Ishikawa (cell line): ENCODE measurements around the gene RGS7.

Source experiments
- CEBPB ChIP-seq: IDR thresholded peaks from 2 replicates; pipeline ENCODE4 v1.6.1; 2012
- CREB1 ChIP-seq: IDR thresholded peaks from 2 replicates; pipeline ENCODE4 v1.6.1; 2012; ENCODE audit warnings: low read depth
- EGR1 ChIP-seq: IDR thresholded peaks from 2 replicates; pipeline ENCODE4 v1.6.1; 2012
- EP300 ChIP-seq: IDR thresholded peaks from 2 replicates; pipeline ENCODE4 v1.6.1; 2012; ENCODE audit warnings: borderline replicate concordance
- FOXM1 ChIP-seq: IDR thresholded peaks from 2 replicates; pipeline ENCODE4 v1.6.1; 2012; ENCODE audit warnings: low read depth, borderline replicate concordance
- NFIC ChIP-seq: IDR thresholded peaks from 2 replicates; pipeline ENCODE4 v1.6.1; 2012
- RAD21 ChIP-seq: IDR thresholded peaks from 2 replicates; pipeline ENCODE4 v1.6.1; 2012; ENCODE audit warnings: low read depth
- TAF1 ChIP-seq: IDR thresholded peaks from 2 replicates; pipeline ENCODE4 v1.6.1; 2012; ENCODE audit warnings: low read depth, mild to moderate bottlenecking
- TCF12 ChIP-seq: IDR thresholded peaks from 2 replicates; pipeline ENCODE4 v1.6.1; 2012; ENCODE audit warnings: low read depth
- TEAD4 ChIP-seq: IDR thresholded peaks from 2 replicates; pipeline ENCODE4 v1.6.1; 2012
- YY1 ChIP-seq: IDR thresholded peaks from 2 replicates; pipeline ENCODE4 v1.6.1; 2012; ENCODE audit warnings: low read depth
- ZBTB7A ChIP-seq: IDR thresholded peaks from 2 replicates; pipeline ENCODE4 v1.6.1; 2012; ENCODE audit warnings: low read depth
- TF ChIP-seq, protein P1 (sequence below): IDR thresholded peaks from 2 replicates; pipeline ENCODE4 v1.6.1; 2012
- TF ChIP-seq, protein P2 (sequence below): IDR thresholded peaks from 2 replicates; pipeline ENCODE4 v1.6.1; 2012; ENCODE audit warnings: low read depth, mild to moderate bottlenecking
- TF ChIP-seq, protein P3 (sequence below): IDR thresholded peaks from 2 replicates; pipeline ENCODE4 v1.6.1; 2012

Gene RGS7

DNA sequence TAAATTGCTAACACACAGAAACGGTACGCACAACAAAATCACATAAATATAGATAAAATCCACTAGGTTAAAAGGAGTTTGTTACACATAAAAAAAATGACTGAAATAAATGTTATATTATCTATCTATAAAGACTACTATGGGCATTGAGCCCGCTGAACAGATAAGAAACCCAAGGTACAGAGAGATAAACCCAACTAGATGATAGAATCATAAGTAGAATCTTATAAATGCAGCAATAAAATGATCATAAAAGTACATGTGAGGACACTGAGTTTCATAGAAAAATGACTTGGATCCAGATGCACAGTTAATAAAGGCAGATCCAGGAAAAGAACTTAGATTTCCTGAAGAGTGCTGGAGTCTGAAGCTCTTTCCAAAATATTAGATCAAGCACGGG is 128.7 kb downstream of the RGS7 start:
- TF ChIP-seq CEBPB: no peak
- no peak for TF ChIP-seq TEAD4
- TF ChIP-seq CREB1: no peak

DNA sequence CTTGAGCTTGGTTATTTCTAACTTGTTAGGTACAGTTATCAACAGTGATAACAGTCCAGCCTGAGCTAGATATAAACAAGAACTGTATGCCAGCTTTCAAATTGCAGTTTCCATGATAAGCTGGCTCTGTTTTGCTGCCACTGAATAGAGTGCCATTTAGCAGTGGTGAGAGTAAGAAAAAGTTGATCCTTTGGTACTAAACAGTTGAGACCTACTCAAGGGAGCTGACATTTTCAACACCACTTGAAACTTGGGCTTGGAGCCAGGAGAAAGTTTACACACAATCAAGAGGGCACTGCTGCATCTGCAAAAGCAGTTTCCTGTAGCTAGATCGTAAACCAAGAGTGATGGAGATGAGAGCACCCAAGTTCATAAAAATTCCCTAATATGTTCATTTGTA is 131.3 kb downstream of the RGS7 start:
- TF ChIP-seq RAD21: no peak
- no peak for TF ChIP-seq TCF12

DNA sequence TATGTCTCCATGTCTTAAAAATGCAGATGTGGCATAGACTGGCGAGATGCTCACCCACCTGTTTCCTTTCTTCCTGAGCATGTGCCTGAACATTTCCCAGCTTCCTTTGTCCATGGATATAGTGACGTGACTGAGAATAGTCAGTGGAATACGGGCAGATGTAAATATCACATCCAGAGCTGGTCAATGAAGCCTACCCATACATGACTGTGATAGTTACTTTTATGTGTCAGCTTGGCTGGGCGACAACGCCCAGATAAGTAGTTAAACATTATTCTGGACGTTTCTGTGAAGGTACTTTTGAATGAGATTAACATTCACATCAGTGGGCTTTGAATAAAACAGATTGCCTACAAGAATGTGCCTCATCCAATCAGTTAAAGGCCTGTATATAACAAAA is 135.7 kb downstream of the RGS7 start:
- TF ChIP-seq TEAD4 (no peak), TCF12 (no peak), EGR1 (no peak), YY1 (no peak), NFIC (no peak), EP300 (no peak), RAD21 (no peak), CREB1 (no peak), ZBTB7A (no peak), TAF1 (no peak)
- TF ChIP-seq, protein P1, sequence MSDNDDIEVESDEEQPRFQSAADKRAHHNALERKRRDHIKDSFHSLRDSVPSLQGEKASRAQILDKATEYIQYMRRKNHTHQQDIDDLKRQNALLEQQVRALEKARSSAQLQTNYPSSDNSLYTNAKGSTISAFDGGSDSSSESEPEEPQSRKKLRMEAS: no peak
- TF ChIP-seq, protein P2, sequence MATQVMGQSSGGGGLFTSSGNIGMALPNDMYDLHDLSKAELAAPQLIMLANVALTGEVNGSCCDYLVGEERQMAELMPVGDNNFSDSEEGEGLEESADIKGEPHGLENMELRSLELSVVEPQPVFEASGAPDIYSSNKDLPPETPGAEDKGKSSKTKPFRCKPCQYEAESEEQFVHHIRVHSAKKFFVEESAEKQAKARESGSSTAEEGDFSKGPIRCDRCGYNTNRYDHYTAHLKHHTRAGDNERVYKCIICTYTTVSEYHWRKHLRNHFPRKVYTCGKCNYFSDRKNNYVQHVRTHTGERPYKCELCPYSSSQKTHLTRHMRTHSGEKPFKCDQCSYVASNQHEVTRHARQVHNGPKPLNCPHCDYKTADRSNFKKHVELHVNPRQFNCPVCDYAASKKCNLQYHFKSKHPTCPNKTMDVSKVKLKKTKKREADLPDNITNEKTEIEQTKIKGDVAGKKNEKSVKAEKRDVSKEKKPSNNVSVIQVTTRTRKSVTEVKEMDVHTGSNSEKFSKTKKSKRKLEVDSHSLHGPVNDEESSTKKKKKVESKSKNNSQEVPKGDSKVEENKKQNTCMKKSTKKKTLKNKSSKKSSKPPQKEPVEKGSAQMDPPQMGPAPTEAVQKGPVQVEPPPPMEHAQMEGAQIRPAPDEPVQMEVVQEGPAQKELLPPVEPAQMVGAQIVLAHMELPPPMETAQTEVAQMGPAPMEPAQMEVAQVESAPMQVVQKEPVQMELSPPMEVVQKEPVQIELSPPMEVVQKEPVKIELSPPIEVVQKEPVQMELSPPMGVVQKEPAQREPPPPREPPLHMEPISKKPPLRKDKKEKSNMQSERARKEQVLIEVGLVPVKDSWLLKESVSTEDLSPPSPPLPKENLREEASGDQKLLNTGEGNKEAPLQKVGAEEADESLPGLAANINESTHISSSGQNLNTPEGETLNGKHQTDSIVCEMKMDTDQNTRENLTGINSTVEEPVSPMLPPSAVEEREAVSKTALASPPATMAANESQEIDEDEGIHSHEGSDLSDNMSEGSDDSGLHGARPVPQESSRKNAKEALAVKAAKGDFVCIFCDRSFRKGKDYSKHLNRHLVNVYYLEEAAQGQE: no peak

DNA sequence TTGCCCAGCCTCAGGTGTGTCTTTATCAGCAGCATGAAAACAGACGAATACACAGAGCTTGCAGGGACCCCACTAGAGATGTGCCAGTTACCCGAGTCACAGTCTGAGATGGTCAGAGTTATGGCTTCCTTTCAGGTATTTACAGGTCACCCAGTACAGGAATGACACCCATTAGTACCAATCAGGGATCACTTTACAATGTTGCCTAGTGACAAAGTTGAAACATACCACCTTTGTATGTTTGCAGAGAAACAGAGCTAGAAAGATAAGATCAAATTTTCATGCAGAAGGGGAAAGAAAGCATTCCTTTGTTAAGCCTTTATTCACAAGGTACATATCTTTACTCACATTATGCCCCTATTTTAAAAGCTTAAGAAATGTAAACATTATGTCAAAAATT is 137.6 kb downstream of the RGS7 start:
- no peak for TF ChIP-seq TAF1
- no peak for TF ChIP-seq EGR1
- no peak for TF ChIP-seq CREB1
- TF ChIP-seq, protein P3, sequence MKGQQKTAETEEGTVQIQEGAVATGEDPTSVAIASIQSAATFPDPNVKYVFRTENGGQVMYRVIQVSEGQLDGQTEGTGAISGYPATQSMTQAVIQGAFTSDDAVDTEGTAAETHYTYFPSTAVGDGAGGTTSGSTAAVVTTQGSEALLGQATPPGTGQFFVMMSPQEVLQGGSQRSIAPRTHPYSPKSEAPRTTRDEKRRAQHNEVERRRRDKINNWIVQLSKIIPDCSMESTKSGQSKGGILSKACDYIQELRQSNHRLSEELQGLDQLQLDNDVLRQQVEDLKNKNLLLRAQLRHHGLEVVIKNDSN: no peak
- TF ChIP-seq NFIC: no peak
- no peak for TF ChIP-seq TCF12
- TF ChIP-seq TEAD4: no peak
- no peak for TF ChIP-seq YY1
- TF ChIP-seq EP300: no peak
- no peak for TF ChIP-seq CEBPB
- TF ChIP-seq RAD21: no peak

DNA sequence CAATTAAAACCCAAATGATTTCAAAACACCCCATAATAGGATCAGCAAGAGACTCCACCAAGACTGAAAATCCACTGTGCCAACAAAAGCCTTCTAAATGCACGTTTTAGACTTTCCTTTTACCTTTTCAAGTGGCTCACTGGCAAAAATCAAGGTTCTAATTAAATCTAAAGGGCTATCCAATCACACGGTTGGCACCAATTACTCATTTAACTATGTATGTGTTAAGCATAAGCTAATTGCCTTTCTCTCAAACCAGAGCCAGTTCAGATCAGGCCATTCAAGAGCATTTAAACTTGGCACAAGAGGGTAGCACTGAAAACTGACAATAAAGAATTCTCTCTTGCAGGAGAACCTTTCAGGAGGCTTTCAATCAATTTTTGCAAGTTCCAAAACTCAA is 139.5 kb downstream of the RGS7 start:
- no peak for TF ChIP-seq TEAD4
- TF ChIP-seq, protein P2: no peak
- TF ChIP-seq, protein P1: no peak
- TF ChIP-seq NFIC: no peak
- TF ChIP-seq EGR1: no peak
- no peak for TF ChIP-seq EP300
- no peak for TF ChIP-seq CEBPB
- no peak for TF ChIP-seq TAF1
- TF ChIP-seq YY1: no peak
- TF ChIP-seq ZBTB7A: no peak

DNA sequence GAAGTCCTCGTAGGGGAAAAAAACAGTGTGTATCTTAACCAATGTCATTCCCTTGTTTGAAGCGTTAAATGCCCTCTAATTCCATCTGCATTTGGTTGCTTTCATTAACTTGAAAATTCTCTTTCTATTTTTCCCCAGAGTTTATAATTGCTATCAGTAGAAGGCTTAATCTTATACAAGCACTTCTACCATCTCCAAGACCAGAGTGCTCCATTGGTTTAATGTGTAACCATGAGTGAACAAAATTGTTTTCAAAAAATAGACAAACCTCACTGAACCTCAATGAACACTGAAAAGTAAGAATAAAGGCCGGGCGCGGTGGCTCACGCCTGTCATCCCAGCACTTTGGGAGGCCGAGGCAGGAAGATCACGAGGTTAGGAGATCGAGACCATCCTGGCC is 141.3 kb downstream of the RGS7 start:
- TF ChIP-seq FOXM1: no peak
- TF ChIP-seq, protein P1: no peak
- TF ChIP-seq RAD21: no peak
- no peak for TF ChIP-seq EP300
- TF ChIP-seq CREB1: no peak
- no peak for TF ChIP-seq TEAD4
- no peak for TF ChIP-seq TAF1
- TF ChIP-seq, protein P2: no peak
- TF ChIP-seq ZBTB7A: no peak
- no peak for TF ChIP-seq TCF12
- TF ChIP-seq YY1: no peak
- no peak for TF ChIP-seq CEBPB
- TF ChIP-seq NFIC: no peak
- TF ChIP-seq, protein P3: no peak
- no peak for TF ChIP-seq EGR1
